ENCODE results near the gene XPC. TPM values are rescaled to one million over a fixed set of nuclear protein-coding genes. Genes with fewer than 3 reads are reported as not detected.
A peak's percentile ranks its signal among the peaks of the same experiment; 100 is the strongest.

XPC gene
- total RNA-seq, 2 donors from 2014 or later: 48.4 to 61.0 TPM

GRCh38 chr3:14138878-14139655, 39.3 kb downstream of the XPC start:
- ATAC-seq (replicated peaks in 1 of 2) (no peak), DNase-seq (no peak)
- Mint-ChIP-seq H3K36me3 (ENCODE audit: insufficient read depth in 2 of 2) (peaks cover 6 to 14% of the 10 kb centered on the region in 2 donors), H3K27me3 (ENCODE audit: low read depth) (no peaks in the 10 kb centered on the region), H3K4me1 (ENCODE audit: low read depth) (peaks cover 37% of the 10 kb centered on the region), H3K27ac (no peak overlapping the region), H3K9me3 (no peaks in the 10 kb centered on the region), H3K4me3 (no peak overlapping the region)

- Mint-ChIP-seq H3K27ac (no peak overlapping the region), H3K4me1 (ENCODE audit: low read depth) (peaks cover 31% of the 10 kb centered on the region), H3K27me3 (ENCODE audit: low read depth) (no peaks in the 10 kb centered on the region), H3K4me3 (no peak overlapping the region), H3K36me3 (ENCODE audit: insufficient read depth in 2 of 2) (peaks cover 6 to 14% of the 10 kb centered on the region in 2 donors), H3K9me3 (no peaks in the 10 kb centered on the region)
- ATAC-seq (replicated peaks in 1 of 2) (no peak), DNase-seq (no peak)
Observed at GRCh38 chr3:14138109-14138877, 40.1 kb downstream of the XPC start.

- H3K4me1 Mint-ChIP-seq (ENCODE audit: low read depth): peaks cover 23% of the 10 kb centered on the region
- no peak for ATAC-seq (replicated peaks in 1 of 2)
Observed at GRCh38 chr3:14137445-14137844, 41.0 kb downstream of the XPC start.

GRCh38 chr3:14137004-14137403, 41.4 kb downstream of the XPC start:
- Mint-ChIP-seq H3K36me3 (ENCODE audit: insufficient read depth in 2 of 2) (peaks cover 5 to 13% of the 10 kb centered on the region in 2 donors), H3K4me3 (no peak overlapping the region), H3K27me3 (ENCODE audit: low read depth) (no peaks in the 10 kb centered on the region), H3K9me3 (no peaks in the 10 kb centered on the region), H3K4me1 (ENCODE audit: low read depth) (peaks cover 19% of the 10 kb centered on the region), H3K27ac (no peak overlapping the region)
- ATAC-seq (replicated peaks in 1 of 2): no peak
- no peak for DNase-seq

More at GRCh38 chr3:14137445-14137844, 41.0 kb downstream of the XPC start:
- Mint-ChIP-seq H3K4me3 (no peak overlapping the region), H3K9me3 (no peaks in the 10 kb centered on the region), H3K27ac (no peak overlapping the region), H3K36me3 (ENCODE audit: insufficient read depth in 2 of 2) (peaks cover 6 to 14% of the 10 kb centered on the region in 2 donors), H3K27me3 (ENCODE audit: low read depth) (no peaks in the 10 kb centered on the region)
- no peak for DNase-seq

DNA sequence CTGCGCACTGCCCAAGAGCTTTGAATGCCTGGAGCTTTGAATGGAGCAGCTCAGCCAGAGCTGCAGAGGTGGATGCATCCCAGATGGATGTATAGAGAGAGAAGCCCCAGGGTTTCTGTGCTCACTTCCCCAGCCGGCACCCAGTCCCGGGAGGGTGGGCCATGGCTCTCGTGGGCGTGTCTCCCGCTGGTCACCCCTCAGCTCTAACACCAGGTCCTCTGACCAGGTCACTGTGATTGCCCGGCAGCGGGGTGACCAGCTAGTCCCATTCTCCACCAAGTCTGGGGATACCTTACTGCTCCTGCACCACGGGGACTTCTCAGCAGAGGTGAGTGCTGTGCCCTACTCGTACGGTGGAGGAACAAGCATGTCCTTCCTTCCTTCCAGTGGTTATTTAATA, 42.8 kb downstream of the XPC start:
- H3K27ac Mint-ChIP-seq: no peak overlapping the region
- DNase-seq: no peak
- no peak overlapping the region for H3K4me3 Mint-ChIP-seq
- H3K27me3 Mint-ChIP-seq (ENCODE audit: low read depth): no peaks in the 10 kb centered on the region
- H3K9me3 Mint-ChIP-seq: no peaks in the 10 kb centered on the region
- peaks cover 2 to 10% of the 10 kb centered on the region in 2 donors for H3K36me3 Mint-ChIP-seq (ENCODE audit: insufficient read depth in 2 of 2)
- H3K4me1 Mint-ChIP-seq (ENCODE audit: low read depth): peaks cover 6% of the 10 kb centered on the region
- no peak for ATAC-seq (replicated peaks in 1 of 2)

DNA sequence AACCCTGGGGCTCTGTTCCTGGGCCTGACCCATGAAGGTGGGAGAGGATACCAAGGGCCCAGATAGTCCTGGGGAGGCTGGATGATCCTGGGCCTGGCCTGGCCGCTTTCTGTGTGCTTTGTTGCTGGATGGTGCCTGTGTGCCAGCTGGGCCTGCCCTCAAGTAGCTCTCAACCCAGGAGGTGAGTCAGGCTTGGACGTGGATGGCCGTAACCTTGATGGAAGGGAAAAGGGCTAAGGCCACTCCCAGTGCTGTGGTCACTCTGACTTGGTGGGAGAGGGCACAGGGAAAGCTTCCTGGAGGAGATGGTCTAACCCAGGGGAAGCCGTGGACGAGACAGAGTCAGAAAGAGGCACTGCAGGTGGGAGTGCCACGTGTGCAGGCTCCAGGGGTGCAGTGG, 44.1 kb downstream of the XPC start:
- H3K9me3 Mint-ChIP-seq: no peaks in the 10 kb centered on the region
- no peak overlapping the region for H3K27ac Mint-ChIP-seq

DNA sequence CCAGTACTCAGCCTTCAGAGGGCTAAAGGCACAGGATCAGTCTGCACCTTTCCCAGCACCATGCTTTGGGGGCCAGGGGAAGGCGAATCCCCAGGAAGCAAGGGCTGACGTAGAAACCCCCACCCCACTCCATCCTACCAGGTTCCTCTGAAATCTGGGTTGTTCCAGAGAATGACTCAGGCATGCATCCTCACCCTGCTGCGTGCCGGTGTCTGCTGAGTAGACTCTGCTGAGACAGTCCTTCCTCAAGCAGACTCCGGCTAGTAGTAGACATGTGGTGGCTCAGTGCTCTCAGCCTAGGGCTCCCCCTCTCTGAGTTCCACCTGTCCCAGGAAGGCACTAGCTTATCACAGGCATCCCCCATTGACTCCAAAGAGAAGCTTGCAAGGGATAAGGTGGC, 44.5 kb downstream of the XPC start:
- ATAC-seq (replicated peaks in 1 of 2): no peak
- Mint-ChIP-seq H3K27ac (no peak overlapping the region), H3K4me1 (ENCODE audit: low read depth) (peaks cover 2% of the 10 kb centered on the region), H3K27me3 (ENCODE audit: low read depth) (no peaks in the 10 kb centered on the region), H3K36me3 (ENCODE audit: insufficient read depth in 2 of 2) (peaks cover 3 to 13% of the 10 kb centered on the region in 2 donors), H3K4me3 (no peak overlapping the region), H3K9me3 (no peaks in the 10 kb centered on the region)
- DNase-seq: no peak

More for the DNA sequence above, 44.1 kb downstream of the XPC start:
- Mint-ChIP-seq H3K4me1 (ENCODE audit: low read depth) (no peaks in the 10 kb centered on the region), H3K4me3 (no peak overlapping the region), H3K27me3 (ENCODE audit: low read depth) (no peaks in the 10 kb centered on the region), H3K36me3 (ENCODE audit: insufficient read depth in 2 of 2) (peaks cover 3 to 12% of the 10 kb centered on the region in 2 donors)
- DNase-seq: no peak
- no peak for ATAC-seq (replicated peaks in 1 of 2)

GRCh38 chr3:14133188-14133800, 45.1 kb downstream of the XPC start:
- H3K4me3 Mint-ChIP-seq: no peak overlapping the region
- no peaks in the 10 kb centered on the region for H3K27me3 Mint-ChIP-seq (ENCODE audit: low read depth)
- H3K36me3 Mint-ChIP-seq (ENCODE audit: insufficient read depth in 2 of 2): peaks cover 7 to 19% of the 10 kb centered on the region in 2 donors
- ATAC-seq (replicated peaks in 1 of 2) (no peak), DNase-seq (no peak)
- peak overlapping the region; percentile 23 for H3K27ac Mint-ChIP-seq
- H3K9me3 Mint-ChIP-seq: no peaks in the 10 kb centered on the region
- peaks cover 8% of the 10 kb centered on the region for H3K4me1 Mint-ChIP-seq (ENCODE audit: low read depth)

- Mint-ChIP-seq H3K36me3 (ENCODE audit: insufficient read depth in 2 of 2) (peaks cover 9 to 24% of the 10 kb centered on the region in 2 donors), H3K27me3 (ENCODE audit: low read depth) (no peaks in the 10 kb centered on the region), H3K4me1 (ENCODE audit: low read depth) (peaks cover 14% of the 10 kb centered on the region), H3K4me3 (no peak overlapping the region), H3K27ac (no peak overlapping the region), H3K9me3 (no peaks in the 10 kb centered on the region)
- ATAC-seq (replicated peaks in 1 of 2): no peak
- no peak for DNase-seq
Observed at GRCh38 chr3:14132689-14133088, 45.7 kb downstream of the XPC start.

DNA sequence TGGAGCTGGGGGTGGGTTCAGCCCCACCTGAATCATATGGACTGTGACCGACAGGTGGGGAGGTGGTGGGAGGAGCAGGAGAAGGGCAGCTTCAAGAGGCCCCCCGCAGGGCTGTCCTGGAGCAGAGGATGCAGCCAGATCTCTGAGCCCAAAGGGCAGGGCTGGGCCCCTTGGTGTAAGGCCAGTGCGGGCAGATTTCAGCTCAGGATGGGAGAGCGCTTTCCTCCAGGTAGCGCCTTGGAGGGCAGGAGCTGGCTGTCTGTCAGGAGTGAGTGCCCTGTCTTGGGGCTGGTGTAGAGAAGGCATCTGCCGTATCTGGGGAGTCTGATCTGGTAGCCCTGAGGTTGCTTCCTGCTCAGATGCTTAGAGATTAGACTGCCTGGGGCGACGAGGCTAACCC, 46.3 kb downstream of the XPC start:
- H3K36me3 Mint-ChIP-seq (ENCODE audit: insufficient read depth in 2 of 2): peaks cover 9 to 24% of the 10 kb centered on the region in 2 donors
- H3K27me3 Mint-ChIP-seq (ENCODE audit: low read depth): no peaks in the 10 kb centered on the region
- no peak for ATAC-seq (replicated peaks in 1 of 2)
- no peak overlapping the region for H3K27ac Mint-ChIP-seq
- no peak for DNase-seq
- peaks cover 20% of the 10 kb centered on the region for H3K4me1 Mint-ChIP-seq (ENCODE audit: low read depth)
- H3K9me3 Mint-ChIP-seq: no peaks in the 10 kb centered on the region
- H3K4me3 Mint-ChIP-seq: no peak overlapping the region

GRCh38 chr3:14131134-14131533, 47.3 kb downstream of the XPC start:
- Mint-ChIP-seq H3K4me3 (no peak overlapping the region), H3K4me1 (ENCODE audit: low read depth) (peaks cover 27% of the 10 kb centered on the region), H3K36me3 (ENCODE audit: insufficient read depth in 2 of 2) (peaks cover 9 to 24% of the 10 kb centered on the region in 2 donors), H3K9me3 (no peaks in the 10 kb centered on the region), H3K27ac (no peak overlapping the region), H3K27me3 (ENCODE audit: low read depth) (no peaks in the 10 kb centered on the region)
- ATAC-seq (replicated peaks in 1 of 2) (no peak), DNase-seq (no peak)

- Mint-ChIP-seq H3K36me3 (ENCODE audit: insufficient read depth in 2 of 2) (peaks cover 10 to 20% of the 10 kb centered on the region in 2 donors), H3K9me3 (no peaks in the 10 kb centered on the region), H3K4me3 (no peak overlapping the region), H3K27me3 (ENCODE audit: low read depth) (no peaks in the 10 kb centered on the region), H3K4me1 (ENCODE audit: low read depth) (peaks cover 31% of the 10 kb centered on the region), H3K27ac (no peak overlapping the region)
- ATAC-seq (replicated peaks in 1 of 2) (no peak), DNase-seq (no peak)
Observed at GRCh38 chr3:14130707-14131106, 47.7 kb downstream of the XPC start.

GRCh38 chr3:14130230-14130629, 48.2 kb downstream of the XPC start:
- H3K9me3 Mint-ChIP-seq: no peaks in the 10 kb centered on the region
- ATAC-seq (replicated peaks in 1 of 2) (no peak), DNase-seq (no peak)
- no peaks in the 10 kb centered on the region for H3K27me3 Mint-ChIP-seq (ENCODE audit: low read depth)
- H3K27ac Mint-ChIP-seq: peak overlapping the region; percentile 17
- H3K36me3 Mint-ChIP-seq (ENCODE audit: insufficient read depth in 2 of 2): peaks cover 12 to 23% of the 10 kb centered on the region in 2 donors
- no peak overlapping the region for H3K4me3 Mint-ChIP-seq
- peaks cover 31% of the 10 kb centered on the region for H3K4me1 Mint-ChIP-seq (ENCODE audit: low read depth)

All from activated T-cell treated with anti-CD3 and anti-CD28 coated beads, Interleukin-2, amount 50 U/mL, for 72 hours (primary cell).